A549 treated with CORT108297 at 1 μM for 4 hours (cell line): Measurements from ENCODE around the gene KCNK16. TPM values are rescaled to one million over a fixed set of nuclear protein-coding genes. Genes with fewer than 3 reads are reported as not detected.

Source experiments
- total RNA-seq: library from RNA; stranded (reverse); fragments of 200-300 nt; extraction: Qiagen RNA extraction; gene quantifications from 5 replicates; pipeline ENCODE4 v1.2.3, GENCODE V29; 2022

KCNK16 gene
- not detected in 5 replicates for total RNA-seq

DNA sequence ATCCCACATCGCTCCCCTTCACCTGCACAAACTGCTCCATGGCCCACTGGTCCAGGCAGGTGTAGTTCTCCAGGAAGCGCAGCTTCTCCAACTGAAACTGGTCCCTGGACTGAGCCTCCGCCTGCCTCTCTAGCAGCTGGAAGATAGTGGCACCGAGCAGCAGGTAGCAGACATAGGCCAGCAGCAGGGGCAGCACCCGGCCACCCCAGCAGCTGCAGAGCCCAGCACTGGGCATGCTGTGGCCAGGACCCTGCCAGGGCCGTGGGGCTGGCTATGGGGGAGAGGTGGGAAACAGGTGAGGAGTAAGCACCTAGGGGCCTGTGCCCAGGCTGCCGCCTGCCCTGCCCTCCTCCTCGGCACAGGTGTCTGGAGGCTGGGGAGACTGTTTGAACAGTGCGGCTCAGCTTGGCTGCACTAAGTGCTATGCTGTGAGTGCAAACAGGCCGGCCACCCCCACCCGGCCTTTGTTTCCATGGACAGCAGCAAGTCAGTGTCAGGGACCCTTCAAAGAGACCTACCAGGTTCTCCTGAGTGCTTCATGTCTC lies at the start of gene KCNK16:
KCNK16 (minus strand) TSS at position 397 of the 545 bp plus-strand sequence; CDS start at position 235, 162 bp downstream.

DNA sequence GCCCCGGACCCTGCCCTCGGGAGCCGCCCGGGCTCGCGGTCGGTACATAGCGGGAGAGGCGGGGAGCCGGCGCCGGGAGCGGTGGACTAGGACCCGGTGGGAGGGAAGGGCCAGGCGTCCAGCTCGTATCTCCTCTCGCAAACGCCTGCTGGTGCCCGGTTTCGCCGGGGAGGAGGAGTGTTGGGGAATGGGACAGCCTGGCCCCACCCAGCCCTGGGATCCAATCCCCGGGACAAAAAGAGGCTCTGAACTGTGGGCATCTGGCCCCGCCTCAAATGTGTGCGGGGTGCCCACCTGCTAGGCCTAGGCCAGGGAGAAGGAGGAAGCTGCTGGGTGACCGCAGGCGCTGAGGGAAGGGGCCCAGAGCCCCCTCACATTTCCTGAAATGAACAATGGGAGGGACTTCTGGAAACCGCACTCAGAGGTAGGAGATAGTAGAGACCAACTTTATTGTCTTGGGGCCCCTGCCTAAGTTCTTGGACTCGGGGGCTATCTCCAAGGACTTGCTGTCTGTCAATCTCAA lies 8.2 kb downstream of the KCNK16 start, which contains the start of gene KCNK17:
KCNK17 (minus strand) TSS at position 147 of the 523 bp plus-strand sequence; CDS start at position 48, 99 bp downstream.

Other genes with a start within 250 kb of the KCNK16 start
- gene SAYSD1, start 207.5 kb downstream of the KCNK16 start, total RNA-seq: 6.0 to 6.8 TPM (median 6.1 TPM) in 5 replicates
- 0.91 to 1.6 TPM (median 1.2 TPM) in 5 replicates for gene KCNK5, start 93.2 kb downstream of the KCNK16 start, total RNA-seq
- gene KCNK17, start 8.3 kb downstream of the KCNK16 start, total RNA-seq: not detected in 5 replicates